Measurements from ENCODE around the gene HRH3.

- TF ChIP-seq EZH2 (IDR thresholded peaks at IDR 0.05): no peak
- no peak for TF ChIP-seq EZH2phosphoT487 (IDR thresholded peaks at IDR 0.05)
- TF ChIP-seq, protein P1, sequence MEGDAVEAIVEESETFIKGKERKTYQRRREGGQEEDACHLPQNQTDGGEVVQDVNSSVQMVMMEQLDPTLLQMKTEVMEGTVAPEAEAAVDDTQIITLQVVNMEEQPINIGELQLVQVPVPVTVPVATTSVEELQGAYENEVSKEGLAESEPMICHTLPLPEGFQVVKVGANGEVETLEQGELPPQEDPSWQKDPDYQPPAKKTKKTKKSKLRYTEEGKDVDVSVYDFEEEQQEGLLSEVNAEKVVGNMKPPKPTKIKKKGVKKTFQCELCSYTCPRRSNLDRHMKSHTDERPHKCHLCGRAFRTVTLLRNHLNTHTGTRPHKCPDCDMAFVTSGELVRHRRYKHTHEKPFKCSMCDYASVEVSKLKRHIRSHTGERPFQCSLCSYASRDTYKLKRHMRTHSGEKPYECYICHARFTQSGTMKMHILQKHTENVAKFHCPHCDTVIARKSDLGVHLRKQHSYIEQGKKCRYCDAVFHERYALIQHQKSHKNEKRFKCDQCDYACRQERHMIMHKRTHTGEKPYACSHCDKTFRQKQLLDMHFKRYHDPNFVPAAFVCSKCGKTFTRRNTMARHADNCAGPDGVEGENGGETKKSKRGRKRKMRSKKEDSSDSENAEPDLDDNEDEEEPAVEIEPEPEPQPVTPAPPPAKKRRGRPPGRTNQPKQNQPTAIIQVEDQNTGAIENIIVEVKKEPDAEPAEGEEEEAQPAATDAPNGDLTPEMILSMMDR (IDR thresholded peaks at IDR 0.05): no peak
Observed at GRCh38 chr20:62246872-62247652, 27.0 kb upstream of the HRH3 start.
